Activated T-helper 2 cell treated with anti-CD3 and anti-CD28 coated beads, Interferon-gamma antibody, Interleukin-2, Interleukin-4, amounts not matched to agents 10 μg/mL and 5 μg/mL and 100 μg/mL, durations not matched to agents 14 hours and 24 hours and 36 hours (primary cell): ENCODE results near the gene NELL1. TPM values are rescaled to one million over a fixed set of nuclear protein-coding genes. Genes with fewer than 3 reads are reported as not detected.

Experiments used
- DNase-seq: peaks from one replicate; pipeline ENCODE4 v3.0.0; 2021; ENCODE audit warnings: low spot score
- H3K27ac Mint-ChIP-seq: one replicate; pipeline ENCODE4 v1.8.0; 2021; ENCODE audit warnings: mixed read lengths
- H3K27me3 Mint-ChIP-seq: one replicate; pipeline ENCODE4 v1.8.0; 2021; ENCODE audit warnings: low read depth, mixed read lengths
- H3K36me3 Mint-ChIP-seq: one replicate; pipeline ENCODE4 v1.8.0; 2021; ENCODE audit warnings: low read depth, mixed read lengths
- H3K4me1 Mint-ChIP-seq: one replicate; pipeline ENCODE4 v1.8.0; 2021; ENCODE audit warnings: low read depth, mixed read lengths
- H3K4me3 Mint-ChIP-seq: one replicate; pipeline ENCODE4 v1.8.0; 2021; ENCODE audit warnings: low read depth, mild to moderate bottlenecking, moderate library complexity, mixed read lengths
- H3K9me3 Mint-ChIP-seq: one replicate; pipeline ENCODE4 v1.8.0; 2021; ENCODE audit warnings: mixed read lengths
- intact Hi-C: fragments of 100-400 bp; cut with micrococcal nuclease; formaldehyde crosslinking; loops from one replicate; pipeline ENCODE4 v1.15.1; 2023
- total RNA-seq: library from RNA; stranded (reverse); gene quantifications from 2 replicates; pipeline ENCODE4 v1.2.3, GENCODE V29; 2022

Gene NELL1
- total RNA-seq, 1 donor from 2014 or later = 0.07 TPM

DNA sequence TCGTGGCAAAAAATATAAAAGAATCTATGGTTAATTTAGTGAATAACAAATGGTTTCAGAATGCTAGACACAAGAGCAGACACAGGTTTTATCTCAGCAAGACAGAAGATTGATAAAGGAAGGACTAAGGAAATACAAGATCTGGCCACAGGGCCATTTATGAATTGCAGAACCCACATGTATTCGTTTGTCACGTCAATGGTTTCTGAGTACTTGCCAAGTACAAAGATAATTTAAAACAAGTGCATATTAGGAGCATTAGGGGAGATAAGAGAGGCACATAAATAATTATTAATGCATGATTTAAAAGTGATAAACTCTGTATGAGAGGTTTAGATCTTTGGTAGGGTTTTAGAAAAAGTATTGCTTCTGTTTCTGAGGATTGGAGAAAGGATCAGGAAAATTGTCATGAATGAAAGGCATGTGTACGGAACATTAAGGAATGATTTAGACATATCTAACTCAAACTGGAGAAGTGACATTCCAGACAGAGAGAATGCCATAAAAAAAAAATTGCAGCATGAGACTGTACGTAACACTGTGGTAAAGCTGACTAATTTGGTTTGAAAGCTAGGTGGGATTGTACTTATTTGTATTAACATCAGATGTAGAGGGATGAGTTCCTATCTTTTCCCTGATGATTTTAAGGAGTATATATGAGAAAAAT, 727.1 kb downstream of the NELL1 start:
- Mint-ChIP-seq H3K36me3 (no peaks in the 10 kb centered on the region), H3K4me1 (no peaks in the 10 kb centered on the region), H3K27me3 (no peaks in the 10 kb centered on the region), H3K9me3 (no peaks in the 10 kb centered on the region), H3K27ac (no peak overlapping the region), H3K4me3 (no peak overlapping the region)
- intact Hi-C loops = no loop called here
- no peak for DNase-seq

- intact Hi-C loops = no loop called here
- Mint-ChIP-seq H3K27ac (no peak overlapping the region), H3K27me3 (no peaks in the 10 kb centered on the region)
These were observed 728.8 kb downstream of the NELL1 start for GRCh38 chr11:21398195-21398594.

DNA sequence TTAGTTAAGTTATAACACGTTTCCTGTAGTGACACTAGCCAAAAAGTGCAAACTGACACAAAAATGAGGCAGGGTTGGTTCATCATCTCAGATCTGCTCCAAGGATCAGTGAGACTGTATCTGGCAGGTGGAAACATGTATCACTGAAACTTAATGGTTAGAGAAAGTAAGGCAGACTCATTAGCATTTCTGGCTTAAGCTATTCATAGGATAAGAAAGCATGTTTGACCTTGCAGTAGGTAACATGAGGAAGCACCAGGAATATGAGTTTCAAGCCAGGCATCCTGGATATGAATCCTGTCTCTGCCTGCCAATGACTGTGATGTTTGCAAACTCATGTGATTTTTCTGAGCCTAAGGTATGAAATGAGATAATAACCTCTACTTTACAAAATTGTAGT, 732.1 kb downstream of the NELL1 start:
- H3K36me3 Mint-ChIP-seq = no peaks in the 10 kb centered on the region
- H3K27me3 Mint-ChIP-seq = no peaks in the 10 kb centered on the region
- no peak for DNase-seq
- H3K9me3 Mint-ChIP-seq = no peaks in the 10 kb centered on the region
- no peaks in the 10 kb centered on the region for H3K4me1 Mint-ChIP-seq
- H3K27ac Mint-ChIP-seq = no peak overlapping the region
- no peak overlapping the region for H3K4me3 Mint-ChIP-seq
- intact Hi-C loops = no loop called here

More at GRCh38 chr11:21398195-21398594, 728.8 kb downstream of the NELL1 start:
- Mint-ChIP-seq H3K36me3 (no peaks in the 10 kb centered on the region), H3K9me3 (no peaks in the 10 kb centered on the region), H3K4me3 (no peak overlapping the region), H3K4me1 (no peaks in the 10 kb centered on the region)
- no peak for DNase-seq

GRCh38 chr11:21402274-21402673, 732.9 kb downstream of the NELL1 start:
- intact Hi-C loops = no loop called here
- no peak overlapping the region for H3K27ac Mint-ChIP-seq
- no peak for DNase-seq

GRCh38 chr11:21403069-21403468, 733.7 kb downstream of the NELL1 start:
- Mint-ChIP-seq H3K36me3 (no peaks in the 10 kb centered on the region), H3K27me3 (no peaks in the 10 kb centered on the region), H3K4me1 (no peaks in the 10 kb centered on the region), H3K9me3 (peaks cover 8% of the 10 kb centered on the region), H3K4me3 (no peak overlapping the region), H3K27ac (no peak overlapping the region)
- DNase-seq = no peak
- intact Hi-C loops = no loop called here

More at GRCh38 chr11:21402274-21402673, 732.9 kb downstream of the NELL1 start:
- H3K36me3 Mint-ChIP-seq = no peaks in the 10 kb centered on the region
- H3K4me1 Mint-ChIP-seq = no peaks in the 10 kb centered on the region
- H3K4me3 Mint-ChIP-seq = no peak overlapping the region
- H3K27me3 Mint-ChIP-seq = no peaks in the 10 kb centered on the region
- peaks cover under 1% of the 10 kb centered on the region for H3K9me3 Mint-ChIP-seq

GRCh38 chr11:21405422-21405821, 736.0 kb downstream of the NELL1 start:
- Mint-ChIP-seq H3K4me3 (no peak overlapping the region), H3K9me3 (peaks cover 15% of the 10 kb centered on the region), H3K4me1 (no peaks in the 10 kb centered on the region), H3K27ac (no peak overlapping the region), H3K27me3 (no peaks in the 10 kb centered on the region), H3K36me3 (no peaks in the 10 kb centered on the region)
- intact Hi-C loops = no loop called here
- no peak for DNase-seq

GRCh38 chr11:21410513-21410912, 741.1 kb downstream of the NELL1 start:
- no peak overlapping the region for H3K27ac Mint-ChIP-seq
- no peaks in the 10 kb centered on the region for H3K36me3 Mint-ChIP-seq
- H3K9me3 Mint-ChIP-seq = peaks cover 24% of the 10 kb centered on the region
- no peaks in the 10 kb centered on the region for H3K4me1 Mint-ChIP-seq
- no peaks in the 10 kb centered on the region for H3K27me3 Mint-ChIP-seq
- no peak overlapping the region for H3K4me3 Mint-ChIP-seq
- intact Hi-C loops = no loop called here
- DNase-seq = no peak

DNA sequence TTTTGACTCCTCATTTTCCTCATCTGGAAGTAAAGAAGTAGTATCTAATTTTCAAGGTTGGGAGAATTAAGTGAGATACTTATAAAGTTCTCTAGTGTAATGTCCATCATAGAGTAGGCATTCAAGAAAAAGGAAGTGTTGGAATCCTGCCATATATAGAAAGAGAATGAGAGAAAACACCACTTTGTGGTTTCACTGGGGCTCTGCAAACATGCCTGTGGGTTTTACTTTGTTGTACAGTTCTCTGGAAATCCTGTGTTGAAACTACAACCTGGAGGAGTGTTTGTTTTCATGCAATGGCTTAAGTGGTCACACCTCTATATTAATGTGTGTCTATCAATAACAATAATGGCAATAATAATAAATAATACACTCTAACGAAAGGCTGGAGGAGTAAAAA, 741.7 kb downstream of the NELL1 start:
- Mint-ChIP-seq H3K4me3 (no peak overlapping the region), H3K9me3 (peaks cover 24% of the 10 kb centered on the region), H3K4me1 (no peaks in the 10 kb centered on the region), H3K27me3 (no peaks in the 10 kb centered on the region), H3K36me3 (no peaks in the 10 kb centered on the region), H3K27ac (no peak overlapping the region)
- intact Hi-C loops = no loop called here
- no peak for DNase-seq

- intact Hi-C loops = no loop called here
- Mint-ChIP-seq H3K9me3 (peaks cover 24% of the 10 kb centered on the region), H3K36me3 (no peaks in the 10 kb centered on the region), H3K27me3 (no peaks in the 10 kb centered on the region), H3K4me3 (no peak overlapping the region), H3K4me1 (no peaks in the 10 kb centered on the region), H3K27ac (no peak overlapping the region)
- no peak for DNase-seq
These were observed 742.2 kb downstream of the NELL1 start for GRCh38 chr11:21411597-21411996.

DNA sequence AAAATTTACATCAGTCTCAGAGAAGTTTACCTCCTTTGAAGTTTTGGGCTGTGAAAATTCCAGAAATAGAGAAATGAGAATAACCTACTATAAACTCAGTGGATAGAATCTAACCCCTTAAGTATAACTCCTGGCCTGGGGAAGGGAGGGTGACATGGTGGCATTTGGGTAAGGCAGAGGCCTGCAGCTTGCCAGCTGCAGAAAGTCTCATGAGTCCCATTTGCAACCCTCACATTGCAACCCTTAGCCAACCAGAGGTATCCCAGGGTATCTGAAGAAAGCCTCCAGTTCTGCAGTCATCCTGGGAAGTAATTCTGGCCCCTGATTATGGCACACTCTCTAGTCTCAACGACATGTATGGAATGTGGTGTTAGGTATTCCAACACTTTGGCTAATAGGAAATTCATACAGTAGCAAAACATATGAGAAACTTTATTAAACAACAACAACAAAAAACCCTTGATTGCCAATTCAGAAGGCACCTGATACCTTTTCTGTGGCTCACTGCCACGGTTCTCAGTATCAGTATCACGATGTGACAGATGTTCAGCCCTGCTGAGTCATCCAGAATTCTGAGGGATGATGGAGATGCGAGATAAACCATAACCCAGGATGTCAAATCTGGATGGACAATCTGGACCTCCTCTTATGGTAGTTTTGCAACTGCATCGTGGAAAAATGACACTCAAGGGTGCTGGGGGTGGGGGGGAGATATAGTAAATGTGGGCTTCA, 743.4 kb downstream of the NELL1 start:
- no peak for DNase-seq
- Mint-ChIP-seq H3K27me3 (no peaks in the 10 kb centered on the region), H3K9me3 (peaks cover 19% of the 10 kb centered on the region), H3K4me1 (no peaks in the 10 kb centered on the region), H3K36me3 (no peaks in the 10 kb centered on the region), H3K27ac (no peak overlapping the region), H3K4me3 (no peak overlapping the region)
- intact Hi-C loops = no loop called here

DNA sequence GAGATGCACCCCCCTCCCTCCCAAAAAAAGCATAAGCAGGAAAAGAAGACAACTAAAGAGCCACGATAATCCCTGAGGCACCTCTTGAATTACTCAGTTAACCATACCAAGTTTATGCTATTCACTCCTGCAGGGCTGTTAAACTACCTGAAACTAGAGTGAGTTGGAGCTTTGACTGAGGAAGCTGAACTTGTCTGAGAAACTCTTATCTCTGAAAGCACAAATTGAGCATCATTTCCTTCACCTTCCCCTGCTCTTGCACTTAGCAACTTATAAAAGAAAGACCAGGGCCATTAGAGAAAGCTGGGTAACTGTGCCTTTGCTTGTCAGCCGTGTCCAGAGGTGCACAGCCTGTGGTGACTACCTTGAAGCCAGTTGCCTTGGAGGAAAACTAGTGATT, 745.6 kb downstream of the NELL1 start:
- peaks cover 15% of the 10 kb centered on the region for H3K9me3 Mint-ChIP-seq
- DNase-seq = no peak
- no peaks in the 10 kb centered on the region for H3K36me3 Mint-ChIP-seq
- no peaks in the 10 kb centered on the region for H3K4me1 Mint-ChIP-seq
- H3K27me3 Mint-ChIP-seq = no peaks in the 10 kb centered on the region
- no peak overlapping the region for H3K27ac Mint-ChIP-seq
- intact Hi-C loops = no loop called here
- no peak overlapping the region for H3K4me3 Mint-ChIP-seq

DNA sequence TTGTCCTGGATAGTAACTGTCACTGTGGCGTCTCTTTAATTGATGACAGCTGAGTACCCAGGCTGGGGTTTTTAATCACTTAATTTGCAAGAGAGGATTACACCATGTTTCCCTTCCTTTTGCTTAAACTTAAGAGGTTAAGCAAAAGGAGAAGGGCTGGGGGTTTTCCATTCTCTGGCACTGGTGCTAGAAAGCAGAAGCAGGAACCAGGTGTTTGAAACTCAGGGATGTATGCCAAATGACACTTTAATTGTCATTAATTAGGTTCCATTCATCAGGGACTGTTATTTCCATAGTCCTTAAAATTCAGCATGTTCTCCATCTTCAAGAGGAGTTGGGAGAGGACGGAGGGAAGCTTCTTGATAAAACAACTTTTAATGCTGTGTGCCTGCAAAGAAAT, 746.2 kb downstream of the NELL1 start:
- Mint-ChIP-seq H3K36me3 (no peaks in the 10 kb centered on the region), H3K4me1 (no peaks in the 10 kb centered on the region), H3K27me3 (no peaks in the 10 kb centered on the region), H3K4me3 (no peak overlapping the region), H3K27ac (no peak overlapping the region), H3K9me3 (peaks cover 15% of the 10 kb centered on the region)
- DNase-seq = no peak
- intact Hi-C loops = no loop called here

DNA sequence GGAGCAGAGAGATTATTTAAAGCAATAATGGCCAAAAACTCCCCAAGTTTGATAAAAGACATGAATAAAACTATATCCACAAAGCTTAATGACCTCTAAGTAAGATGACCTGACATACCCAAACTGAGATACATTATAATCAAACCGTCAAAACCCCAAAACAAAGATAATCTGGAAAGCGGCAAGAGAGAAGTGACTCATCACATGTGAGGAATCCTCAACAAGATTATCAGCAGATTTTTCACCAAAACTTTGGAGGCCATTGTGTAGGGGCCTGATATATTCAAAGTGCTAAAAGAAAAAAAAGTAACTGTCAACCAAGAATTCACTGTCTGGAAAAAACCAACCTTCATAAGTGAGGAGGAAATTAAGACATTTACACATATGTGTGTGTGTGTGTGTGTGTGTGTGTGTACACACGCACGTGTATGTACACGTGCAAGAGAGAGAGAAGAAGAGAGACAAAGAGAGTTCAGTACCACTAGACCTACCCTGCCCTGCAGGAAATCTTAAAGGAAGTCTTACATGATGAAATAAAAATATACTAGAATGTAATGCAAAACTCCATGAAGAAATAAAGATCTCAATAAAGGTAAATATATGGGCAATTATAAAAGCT, 752.4 kb downstream of the NELL1 start:
- no peaks in the 10 kb centered on the region for H3K27me3 Mint-ChIP-seq
- no peaks in the 10 kb centered on the region for H3K36me3 Mint-ChIP-seq
- H3K9me3 Mint-ChIP-seq = peaks cover 18% of the 10 kb centered on the region
- DNase-seq = no peak
- H3K4me3 Mint-ChIP-seq = no peak overlapping the region
- intact Hi-C loops = no loop called here
- H3K4me1 Mint-ChIP-seq = no peaks in the 10 kb centered on the region
- no peak overlapping the region for H3K27ac Mint-ChIP-seq
